GM18526 (cell line): ENCODE measurements around the gene TEC.

Experiments
- POLR2A ChIP-seq: IDR thresholded peaks from 3 replicates; pipeline ENCODE4 v1.6.1; 2011; ENCODE audit not compliant: insufficient read length; ENCODE audit errors: extremely low read depth

TEC gene

GRCh38 chr4:48152259-48152658, 117.4 kb downstream of the TEC start:
- no peak for TF ChIP-seq POLR2A

- TF ChIP-seq POLR2A = no peak
Observed at GRCh38 chr4:48149827-48150370, 119.7 kb downstream of the TEC start.

- no peak for TF ChIP-seq POLR2A
Observed at GRCh38 chr4:48147621-48148020, 122.0 kb downstream of the TEC start.

GRCh38 chr4:48141048-48141447, 128.6 kb downstream of the TEC start:
- TF ChIP-seq POLR2A = no peak

GRCh38 chr4:48139691-48140090, 129.9 kb downstream of the TEC start:
- TF ChIP-seq POLR2A = no peak

- no peak for TF ChIP-seq POLR2A
Observed at GRCh38 chr4:48138936-48139335, 130.7 kb downstream of the TEC start.

- TF ChIP-seq POLR2A = no peak
Observed at GRCh38 chr4:48138511-48138910, 131.1 kb downstream of the TEC start.

GRCh38 chr4:48137846-48138245, 131.8 kb downstream of the TEC start:
- TF ChIP-seq POLR2A = no peak

- TF ChIP-seq POLR2A = no peak
Observed at GRCh38 chr4:48134081-48134480, 135.6 kb downstream of the TEC start, which contains the start of gene TXK. TXK (minus strand) TSS chr4:48134250; CDS start chr4:48134170, 80 bp downstream.

- no peak for TF ChIP-seq POLR2A
Observed at GRCh38 chr4:48133669-48134068, 136.0 kb downstream of the TEC start.

GRCh38 chr4:48131736-48132135, 137.9 kb downstream of the TEC start:
- TF ChIP-seq POLR2A = no peak

GRCh38 chr4:48130100-48130499, 139.5 kb downstream of the TEC start:
- TF ChIP-seq POLR2A = no peak

- no peak for TF ChIP-seq POLR2A
Observed at GRCh38 chr4:48129307-48130014, 140.2 kb downstream of the TEC start.

GRCh38 chr4:48127682-48128404, 141.8 kb downstream of the TEC start:
- TF ChIP-seq POLR2A = no peak

GRCh38 chr4:48127231-48127630, 142.4 kb downstream of the TEC start:
- TF ChIP-seq POLR2A = no peak

- no peak for TF ChIP-seq POLR2A
Observed at GRCh38 chr4:48126621-48127020, 143.0 kb downstream of the TEC start.
